SK-N-MC (cell line): ENCODE data around the gene AKR1D1.

ENCODE experiments used
- EZH2 ChIP-seq: fragments of 200-600 bp; sonication (generic); IDR thresholded peaks from one replicate; pipeline ENCODE4 v1.6.1; 2017; ENCODE audit warnings: antibody characterized with exemption
- POLR2AphosphoS5 ChIP-seq: IDR thresholded peaks from 2 replicates; pipeline ENCODE4 v1.6.1; 2012; ENCODE audit warnings: mild to moderate bottlenecking, low read depth, low read length, borderline replicate concordance

DNA sequence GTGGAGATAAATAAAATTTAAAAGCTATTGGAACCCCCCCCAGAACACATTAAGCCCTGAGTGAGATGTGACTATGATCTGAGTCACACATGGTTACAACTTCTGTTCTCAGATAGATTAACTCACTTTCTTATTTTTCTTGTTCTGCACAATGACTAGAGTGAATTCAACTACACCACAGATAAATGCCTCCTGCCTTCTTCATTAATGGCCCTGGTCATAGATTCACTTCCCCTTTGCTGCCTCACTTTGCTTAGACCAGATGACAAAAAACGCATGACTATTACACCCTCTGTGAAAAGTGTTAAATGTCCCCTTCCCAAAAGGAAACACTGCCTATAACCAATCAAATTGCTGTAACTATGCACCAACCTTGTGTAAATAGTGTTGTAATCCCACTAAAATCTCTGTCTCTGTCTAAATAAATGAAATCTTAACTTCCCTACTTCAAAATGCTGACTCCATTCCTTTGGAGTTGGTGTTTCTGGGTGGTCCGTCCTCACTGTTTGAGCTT is 49.4 kb downstream of the AKR1D1 start:
- no peak for TF ChIP-seq EZH2
- TF ChIP-seq POLR2AphosphoS5, result no peak
